ENCODE results near the gene GBP5.
"Not testable (repeated sequence)": the region's sequence is repeated elsewhere in the genome, so short reads cannot be mapped to it uniquely, and the experiment has no call there.

Gene GBP5

GRCh38 chr1:89280766-89281165, 8.1 kb upstream of the GBP5 start:
- no peak for DNase-seq

GRCh38 chr1:89279011-89279466, 6.4 kb upstream of the GBP5 start:
- no peak for DNase-seq

- no peak for DNase-seq
These were observed 5.1 kb upstream of the GBP5 start for GRCh38 chr1:89277725-89278124.

- no peak for DNase-seq
These were observed 4.0 kb upstream of the GBP5 start for GRCh38 chr1:89276690-89277089.

GRCh38 chr1:89274411-89274857, 1.8 kb upstream of the GBP5 start:
- no peak for DNase-seq

DNA sequence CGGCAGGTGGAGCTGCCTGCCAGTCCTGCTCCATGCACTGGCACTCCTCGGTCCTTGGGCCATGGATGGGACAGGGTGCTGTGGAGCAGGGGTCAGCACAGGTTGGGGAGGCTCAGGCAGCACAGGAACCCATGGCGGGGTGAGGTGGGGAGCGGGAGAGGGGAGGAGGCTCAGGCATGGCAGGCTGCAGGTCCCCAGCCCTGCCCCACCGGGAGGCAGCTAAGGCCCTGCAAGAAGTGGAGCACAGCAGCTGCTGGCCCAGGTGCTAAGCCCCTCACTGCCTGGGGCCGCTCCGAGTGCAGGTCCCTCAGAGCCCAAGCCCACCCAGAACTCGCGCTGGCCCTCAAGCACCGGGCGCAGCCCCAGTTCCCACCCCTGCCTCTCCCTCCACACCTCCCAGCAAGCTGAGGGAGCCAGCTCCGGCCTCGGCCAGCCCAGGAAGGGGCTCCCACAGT, 691 bp upstream of the GBP5 start:
- DNase-seq = no peak

GRCh38 chr1:89271341-89272015, 1.2 kb downstream of the GBP5 start:
- no peak for DNase-seq

DNA sequence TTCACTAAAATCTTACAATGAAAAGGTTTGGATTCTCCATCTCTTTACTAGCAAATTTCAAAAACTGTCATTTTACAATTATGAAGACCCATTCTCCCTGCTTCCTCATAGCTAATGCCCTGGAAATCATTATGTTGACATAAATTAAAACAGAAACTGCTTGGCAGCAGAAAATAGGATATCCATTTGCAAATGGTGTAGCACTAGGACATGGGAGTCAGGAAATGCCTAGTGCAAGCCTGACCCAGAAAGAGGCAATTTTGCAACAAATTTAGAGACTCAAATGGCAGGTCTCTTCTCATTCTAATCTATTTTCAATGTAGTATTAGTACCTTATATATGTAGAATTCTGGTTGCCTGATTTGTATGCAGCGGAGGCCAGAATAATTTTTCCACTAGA, 2.2 kb downstream of the GBP5 start:
- no peak for DNase-seq

GRCh38 chr1:89269277-89269676, 3.4 kb downstream of the GBP5 start:
- no peak for DNase-seq

GRCh38 chr1:89262643-89263042, 10.0 kb downstream of the GBP5 start:
- no peak for DNase-seq

DNA sequence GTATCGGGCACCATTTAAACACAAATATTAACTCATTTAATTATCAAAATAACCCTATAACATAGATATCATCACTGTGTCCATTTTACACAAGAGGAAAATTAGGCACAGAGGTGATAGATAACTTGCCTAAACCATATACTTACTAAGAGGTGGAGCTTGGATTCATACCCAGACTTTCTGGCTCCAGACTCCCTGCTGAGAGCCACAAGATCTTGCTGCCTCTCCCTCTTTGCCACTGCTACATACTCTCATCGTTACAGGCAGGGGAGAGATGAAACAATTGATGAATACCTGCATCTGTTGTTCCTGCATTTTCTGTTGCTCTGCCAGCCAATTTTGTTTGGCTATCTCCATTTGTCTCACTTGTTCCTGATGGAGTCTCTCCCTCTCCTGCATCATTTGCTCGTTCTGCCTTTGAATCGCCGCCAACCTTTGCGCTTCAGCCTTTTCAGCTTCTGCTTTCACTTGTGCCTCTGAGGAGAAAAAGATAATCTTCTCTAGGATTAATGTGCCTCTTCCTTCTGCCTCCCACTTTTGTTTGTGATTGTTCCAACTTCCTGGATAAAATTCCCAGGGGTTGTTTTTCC, 10.6 kb downstream of the GBP5 start:
- DNase-seq = no peak

DNA sequence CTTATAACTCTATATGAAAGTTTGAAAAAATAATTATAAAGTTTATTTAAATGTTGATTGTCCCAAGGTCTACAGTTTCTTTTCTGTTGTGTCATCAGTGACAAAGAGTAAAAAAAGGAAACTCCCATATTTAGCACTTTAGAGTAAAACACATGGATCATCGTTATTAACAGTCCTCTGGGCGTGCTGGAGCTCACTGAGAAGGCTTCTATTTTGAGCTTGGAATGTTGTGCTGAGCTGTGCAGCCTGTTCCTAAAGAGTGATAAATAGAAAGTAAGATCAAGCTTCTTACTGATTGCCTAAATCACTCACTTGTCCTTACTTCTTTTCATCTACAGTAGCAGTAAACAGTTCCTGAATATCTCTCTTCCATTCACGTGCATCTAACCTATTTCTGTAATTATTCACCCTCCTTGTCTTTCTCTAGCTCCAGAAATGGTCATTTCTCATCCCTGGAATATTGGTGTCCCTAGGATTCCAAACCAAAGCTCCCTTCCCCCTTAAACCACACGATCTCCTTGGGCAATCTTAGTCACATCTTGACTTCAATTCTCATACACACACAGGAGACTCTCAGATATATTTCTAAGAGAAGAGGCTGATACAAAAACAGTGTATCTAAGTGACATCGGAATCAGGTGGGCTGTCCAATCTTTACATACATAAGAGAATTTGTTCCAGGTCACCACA, 11.9 kb downstream of the GBP5 start:
- no peak for DNase-seq

DNA sequence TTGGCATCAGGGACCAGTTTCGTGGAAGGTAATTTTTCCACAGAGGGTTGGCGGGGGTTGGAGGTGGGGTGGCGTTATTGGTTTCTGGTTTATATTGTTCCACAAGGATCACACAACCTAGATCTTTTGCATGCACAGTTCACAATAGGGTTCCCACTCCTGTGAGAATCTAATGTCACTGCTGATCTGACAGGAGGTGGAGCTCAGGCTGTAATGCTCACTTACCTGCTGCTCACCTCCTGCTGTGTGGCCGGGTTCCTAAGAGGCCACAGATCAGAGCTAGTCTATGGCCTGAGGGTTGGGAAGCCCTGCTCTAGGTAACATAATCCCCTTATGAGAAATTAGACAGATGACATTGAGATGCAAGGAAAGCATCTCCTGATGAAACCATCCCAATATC, 12.6 kb downstream of the GBP5 start:
- DNase-seq = no peak

DNA sequence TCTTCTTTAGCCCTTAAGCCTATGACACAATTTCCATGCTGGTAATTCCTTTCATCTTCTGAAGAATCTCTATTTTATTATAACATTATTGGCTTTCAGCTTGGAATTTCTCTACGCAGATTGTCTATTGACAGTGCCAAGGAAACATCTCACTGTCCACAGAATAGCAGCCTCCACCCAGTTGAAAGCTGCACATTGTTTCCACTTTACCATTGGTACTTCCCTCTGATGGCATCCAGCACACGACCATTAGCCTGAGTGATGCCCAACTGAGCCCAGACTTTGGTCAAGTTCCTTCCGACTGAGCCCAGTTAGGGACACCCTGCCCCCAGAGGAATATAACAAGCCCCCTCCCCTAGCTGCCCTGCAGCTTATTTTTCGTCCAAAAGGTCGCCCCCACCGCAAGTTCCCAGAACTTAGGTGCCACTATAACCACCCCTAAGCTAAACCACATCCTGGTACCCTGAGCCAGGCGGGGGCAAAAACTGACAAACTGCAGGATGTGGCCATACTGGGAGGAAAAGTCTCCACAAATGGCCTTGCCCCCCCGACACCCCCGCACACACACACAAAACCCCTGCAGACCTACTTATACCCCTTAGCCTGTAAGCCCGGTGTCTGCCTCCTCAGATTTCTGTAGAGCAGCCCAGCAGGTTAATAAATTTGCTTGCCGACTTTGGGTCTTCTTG, 13.2 kb downstream of the GBP5 start:
- no peak for DNase-seq

DNA sequence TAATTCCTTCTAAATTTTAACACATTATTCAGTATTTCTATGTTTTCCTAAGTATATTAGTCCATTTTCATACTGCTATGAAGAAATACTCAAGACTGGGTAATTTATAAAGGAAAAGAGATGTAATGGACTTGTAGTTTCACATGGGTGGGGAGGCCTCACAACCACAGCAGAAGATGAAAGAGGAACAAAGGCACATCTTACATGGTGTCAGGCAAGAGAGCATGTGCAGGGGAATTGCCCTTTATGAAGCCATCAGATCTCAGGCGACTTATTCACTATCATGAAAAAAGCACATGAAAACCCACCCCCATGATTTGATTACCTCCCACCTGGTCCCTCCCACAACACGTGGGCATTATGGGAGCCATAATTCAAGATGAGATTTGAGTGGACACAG, 15.6 kb downstream of the GBP5 start:
- DNase-seq = no peak

DNA sequence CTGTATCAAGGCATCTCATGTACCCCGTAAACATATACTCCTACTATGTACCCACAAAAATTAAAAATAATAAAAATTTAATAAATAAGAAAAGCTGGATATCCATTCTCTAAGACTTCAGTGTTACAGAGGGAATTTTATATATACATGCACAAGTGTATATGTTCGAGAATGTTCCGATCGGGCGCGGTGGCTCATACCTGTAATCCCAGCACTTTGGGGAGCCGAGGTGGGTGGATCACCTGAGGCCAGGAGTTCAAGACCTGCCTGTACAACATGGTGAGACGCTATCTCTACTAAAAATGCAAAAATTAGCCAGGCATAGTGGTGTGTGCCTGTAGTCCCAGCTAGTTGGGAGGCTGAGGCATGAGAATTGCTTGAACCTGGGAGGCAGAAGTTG, 17.1 kb downstream of the GBP5 start:
- not testable (repeated sequence) for DNase-seq

- no peak for DNase-seq
These were observed 17.9 kb downstream of the GBP5 start for GRCh38 chr1:89254658-89255287.

- no peak for DNase-seq
These were observed 29.6 kb downstream of the GBP5 start for GRCh38 chr1:89243046-89243445.
